ENCODE measurements around the gene GRID2. TPM values are rescaled to one million over a fixed set of nuclear protein-coding genes. Genes with fewer than 3 reads are reported as not detected.

GRID2 gene
- total and polyA plus RNA-seq, 2 donors (not counting 1 experiment from before 2014, with no cell fraction given) = under 0.01 to 0.02 TPM

DNA sequence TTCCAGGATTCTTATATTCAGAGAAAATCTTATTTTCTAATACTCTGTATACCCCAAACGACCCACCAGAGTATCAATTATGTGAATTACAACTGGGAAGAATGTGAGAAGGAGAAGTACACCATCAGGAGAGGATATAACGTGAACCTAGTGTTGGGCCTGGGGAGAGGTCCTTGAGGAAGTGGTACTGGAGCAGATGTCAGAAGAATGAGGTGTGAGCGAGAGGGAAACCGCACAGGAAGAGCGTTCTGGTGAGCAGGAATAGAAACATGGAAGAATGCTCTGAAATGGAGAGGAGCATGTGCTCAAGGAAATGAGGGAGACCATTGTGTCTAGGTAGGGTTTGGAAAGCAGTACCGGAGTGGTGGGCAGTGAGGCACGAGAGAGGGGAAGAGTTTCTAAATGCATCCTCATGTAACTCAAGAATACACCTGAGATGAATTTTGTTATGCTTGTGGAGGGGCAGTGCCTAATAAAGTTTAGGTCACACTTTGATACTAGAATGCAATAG, 151.6 kb downstream of the GRID2 start:
- Histone ChIP-seq H3K79me2 (ENCODE audit: control insufficient read depth, insufficient read depth, low read length) (no peaks in the 10 kb centered on the region), H3K4me2 (ENCODE audit: extremely low read depth, insufficient read depth, low read length) (no peak overlapping the region), H3K4me1 (ENCODE audit: control insufficient read depth, extremely low read depth, insufficient read depth, low read length) (no peaks in the 10 kb centered on the region), H4K20me1 (ENCODE audit: control insufficient read depth, extremely low read depth, insufficient read depth, low read length) (no peaks in the 10 kb centered on the region), H3K4me3 (replicated peaks in 1 of 4; ENCODE audit: control extremely low read depth in 1 of 4, insufficient read depth in 1 of 4, low read depth in 3 of 4, low read length in 4 of 4) (no peak overlapping the region), H3K9ac (ENCODE audit: insufficient read depth, low read length) (no peak overlapping the region), H2AFZ (ENCODE audit: low read length) (no peak overlapping the region), H3K27ac (ENCODE audit: insufficient read depth, low read length) (no peak overlapping the region), H3K36me3 (ENCODE audit: control insufficient read depth, insufficient read depth, low read length) (no peaks in the 10 kb centered on the region), H3K9me3 (ENCODE audit: control insufficient read depth, insufficient read depth, low read depth, low read length) (no peaks in the 10 kb centered on the region), H3K27me3 (ENCODE audit: control insufficient read depth, insufficient read depth, low read length) (no peaks in the 10 kb centered on the region)
- TF ChIP-seq EZH2 (IDR thresholded peaks at IDR 0.05; ENCODE audit: low read length, missing control alignments) = no peak
- TF ChIP-seq, protein P1, sequence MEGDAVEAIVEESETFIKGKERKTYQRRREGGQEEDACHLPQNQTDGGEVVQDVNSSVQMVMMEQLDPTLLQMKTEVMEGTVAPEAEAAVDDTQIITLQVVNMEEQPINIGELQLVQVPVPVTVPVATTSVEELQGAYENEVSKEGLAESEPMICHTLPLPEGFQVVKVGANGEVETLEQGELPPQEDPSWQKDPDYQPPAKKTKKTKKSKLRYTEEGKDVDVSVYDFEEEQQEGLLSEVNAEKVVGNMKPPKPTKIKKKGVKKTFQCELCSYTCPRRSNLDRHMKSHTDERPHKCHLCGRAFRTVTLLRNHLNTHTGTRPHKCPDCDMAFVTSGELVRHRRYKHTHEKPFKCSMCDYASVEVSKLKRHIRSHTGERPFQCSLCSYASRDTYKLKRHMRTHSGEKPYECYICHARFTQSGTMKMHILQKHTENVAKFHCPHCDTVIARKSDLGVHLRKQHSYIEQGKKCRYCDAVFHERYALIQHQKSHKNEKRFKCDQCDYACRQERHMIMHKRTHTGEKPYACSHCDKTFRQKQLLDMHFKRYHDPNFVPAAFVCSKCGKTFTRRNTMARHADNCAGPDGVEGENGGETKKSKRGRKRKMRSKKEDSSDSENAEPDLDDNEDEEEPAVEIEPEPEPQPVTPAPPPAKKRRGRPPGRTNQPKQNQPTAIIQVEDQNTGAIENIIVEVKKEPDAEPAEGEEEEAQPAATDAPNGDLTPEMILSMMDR (conservative IDR thresholded peaks at IDR 0.05 in 1 of 2, IDR thresholded peaks at IDR 0.05 in 1 of 2; ENCODE audit: low read depth in 1 of 2, low read length in 2 of 2) = no peak
- DNase-seq (ENCODE audit: low read depth in 2 of 2) = no peak

DNA sequence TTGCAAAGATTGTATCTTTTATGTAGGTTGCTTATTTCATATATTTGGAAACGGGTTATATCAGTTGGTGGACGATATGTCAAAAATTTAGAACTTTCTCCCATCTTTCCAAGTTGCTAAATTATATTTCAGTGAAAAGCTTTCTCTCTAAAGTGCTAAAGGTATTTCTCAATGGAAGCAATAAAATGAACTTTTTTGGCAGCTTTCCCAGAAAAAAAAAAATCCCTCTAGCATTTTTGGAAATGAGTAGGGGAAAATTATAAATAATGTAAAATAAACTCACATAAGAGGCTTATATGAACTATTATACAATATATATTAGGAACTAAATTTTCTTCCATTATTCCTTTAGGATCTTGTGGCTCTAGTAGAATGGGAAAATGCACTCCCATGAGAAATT, 152.2 kb downstream of the GRID2 start:
- Histone ChIP-seq H3K36me3 (ENCODE audit: control insufficient read depth, insufficient read depth, low read length) (no peaks in the 10 kb centered on the region), H3K9ac (ENCODE audit: insufficient read depth, low read length) (no peak overlapping the region), H3K27me3 (ENCODE audit: control insufficient read depth, insufficient read depth, low read length) (no peaks in the 10 kb centered on the region), H4K20me1 (ENCODE audit: control insufficient read depth, extremely low read depth, insufficient read depth, low read length) (no peaks in the 10 kb centered on the region), H3K4me2 (ENCODE audit: extremely low read depth, insufficient read depth, low read length) (no peak overlapping the region), H3K9me3 (ENCODE audit: control insufficient read depth, insufficient read depth, low read depth, low read length) (no peaks in the 10 kb centered on the region), H3K27ac (ENCODE audit: insufficient read depth, low read length) (no peak overlapping the region), H2AFZ (ENCODE audit: low read length) (no peak overlapping the region), H3K79me2 (ENCODE audit: control insufficient read depth, insufficient read depth, low read length) (no peaks in the 10 kb centered on the region), H3K4me1 (ENCODE audit: control insufficient read depth, extremely low read depth, insufficient read depth, low read length) (no peaks in the 10 kb centered on the region), H3K4me3 (replicated peaks in 1 of 4; ENCODE audit: control extremely low read depth in 1 of 4, insufficient read depth in 1 of 4, low read depth in 3 of 4, low read length in 4 of 4) (no peak overlapping the region)
- TF ChIP-seq, protein P1 (conservative IDR thresholded peaks at IDR 0.05 in 1 of 2, IDR thresholded peaks at IDR 0.05 in 1 of 2; ENCODE audit: low read depth in 1 of 2, low read length in 2 of 2) = no peak
- no peak for TF ChIP-seq EZH2 (IDR thresholded peaks at IDR 0.05; ENCODE audit: low read length, missing control alignments)
- peak in 1 of 2 donors; percentile 27 for DNase-seq (ENCODE audit: low read depth in 2 of 2)

- H3K4me2 ChIP-seq (ENCODE audit: extremely low read depth, insufficient read depth, low read length) = no peak overlapping the region
- no peaks in the 10 kb centered on the region for H3K9me3 ChIP-seq (ENCODE audit: control insufficient read depth, insufficient read depth, low read depth, low read length)
These were observed 158.0 kb downstream of the GRID2 start for GRCh38 chr4:92461732-92462131.

More at GRCh38 chr4:92461732-92462131, 158.0 kb downstream of the GRID2 start:
- Histone ChIP-seq H3K27me3 (ENCODE audit: control insufficient read depth, insufficient read depth, low read length) (no peaks in the 10 kb centered on the region), H3K36me3 (ENCODE audit: control insufficient read depth, insufficient read depth, low read length) (no peaks in the 10 kb centered on the region), H3K4me1 (ENCODE audit: control insufficient read depth, extremely low read depth, insufficient read depth, low read length) (no peaks in the 10 kb centered on the region), H3K27ac (ENCODE audit: insufficient read depth, low read length) (no peak overlapping the region), H3K79me2 (ENCODE audit: control insufficient read depth, insufficient read depth, low read length) (no peaks in the 10 kb centered on the region), H3K4me3 (replicated peaks in 1 of 4; ENCODE audit: control extremely low read depth in 1 of 4, insufficient read depth in 1 of 4, low read depth in 3 of 4, low read length in 4 of 4) (no peak overlapping the region), H4K20me1 (ENCODE audit: control insufficient read depth, extremely low read depth, insufficient read depth, low read length) (no peaks in the 10 kb centered on the region), H2AFZ (ENCODE audit: low read length) (no peak overlapping the region), H3K9ac (ENCODE audit: insufficient read depth, low read length) (no peak overlapping the region)
- TF ChIP-seq EZH2 (IDR thresholded peaks at IDR 0.05; ENCODE audit: low read length, missing control alignments) = no peak
- TF ChIP-seq, protein P1 (conservative IDR thresholded peaks at IDR 0.05 in 1 of 2, IDR thresholded peaks at IDR 0.05 in 1 of 2; ENCODE audit: low read depth in 1 of 2, low read length in 2 of 2) = no peak
- no peak for DNase-seq (ENCODE audit: low read depth in 2 of 2)

Measured in fibroblast of lung (primary cell).